ENCODE results near the gene DNAH8.

Gene DNAH8

GRCh38 chr6:38715016-38715689, at the start of gene DNAH8:
DNAH8 (plus strand) TSS chr6:38715311; CDS start chr6:38722810, 7,499 bp downstream.
- Histone ChIP-seq H3K27me3 (ENCODE audit: control insufficient read depth in 1 of 2, insufficient read depth in 2 of 2, low read length in 2 of 2) (peaks cover 17 to 23% of the 10 kb centered on the region in 2 donors), H3K36me3 (ENCODE audit: control insufficient read depth in 2 of 2, insufficient read depth in 2 of 2, low read length in 2 of 2) (no peaks in the 10 kb centered on the region), H3K4me3 (ENCODE audit: low read length in 2 of 2) (peak within 1 kb of the TSS; percentile 30 to 44), H3K27ac (ENCODE audit: low read length) (no peak within 1 kb of the TSS), H3K4me1 (ENCODE audit: control insufficient read depth, insufficient read depth, low read length) (peaks cover 2% of the 10 kb centered on the region), H3K9me3 (ENCODE audit: control insufficient read depth in 2 of 2, low read length in 2 of 2) (no peaks in the 10 kb centered on the region), H3K9ac (ENCODE audit: low read length in 2 of 2) (no peak within 1 kb of the TSS)

- Histone ChIP-seq H3K27ac (ENCODE audit: low read length) (no peak overlapping the region), H3K36me3 (ENCODE audit: control insufficient read depth in 2 of 2, insufficient read depth in 2 of 2, low read length in 2 of 2) (peaks cover 0 to 9% of the 10 kb centered on the region in 2 donors), H3K4me3 (ENCODE audit: low read length in 2 of 2) (no peak overlapping the region)
Observed at GRCh38 chr6:38671885-38672467, 43.1 kb upstream of the DNAH8 start.

GRCh38 chr6:38673397-38674165, 41.5 kb upstream of the DNAH8 start:
- Histone ChIP-seq H3K36me3 (ENCODE audit: control insufficient read depth in 2 of 2, insufficient read depth in 2 of 2, low read length in 2 of 2) (peaks cover 7 to 9% of the 10 kb centered on the region in 2 donors), H3K27ac (ENCODE audit: low read length) (no peak overlapping the region), H3K9me3 (ENCODE audit: control insufficient read depth in 2 of 2, low read length in 2 of 2) (no peaks in the 10 kb centered on the region), H3K4me1 (ENCODE audit: control insufficient read depth, insufficient read depth, low read length) (no peaks in the 10 kb centered on the region), H3K9ac (ENCODE audit: low read length in 2 of 2) (no peak overlapping the region), H3K4me3 (ENCODE audit: low read length in 2 of 2) (no peak overlapping the region), H3K27me3 (ENCODE audit: control insufficient read depth in 1 of 2, insufficient read depth in 2 of 2, low read length in 2 of 2) (no peaks in the 10 kb centered on the region)

More at GRCh38 chr6:38671885-38672467, 43.1 kb upstream of the DNAH8 start:
- no peaks in the 10 kb centered on the region for H3K4me1 ChIP-seq (ENCODE audit: control insufficient read depth, insufficient read depth, low read length)
- no peaks in the 10 kb centered on the region for H3K27me3 ChIP-seq (ENCODE audit: control insufficient read depth in 1 of 2, insufficient read depth in 2 of 2, low read length in 2 of 2)
- no peaks in the 10 kb centered on the region for H3K9me3 ChIP-seq (ENCODE audit: control insufficient read depth in 2 of 2, low read length in 2 of 2)
- no peak overlapping the region for H3K9ac ChIP-seq (ENCODE audit: low read length in 2 of 2)

- H3K9me3 ChIP-seq (ENCODE audit: control insufficient read depth in 2 of 2, low read length in 2 of 2) = no peaks in the 10 kb centered on the region
- no peaks in the 10 kb centered on the region for H3K27me3 ChIP-seq (ENCODE audit: control insufficient read depth in 1 of 2, insufficient read depth in 2 of 2, low read length in 2 of 2)
- H3K9ac ChIP-seq (ENCODE audit: low read length in 2 of 2) = no peak overlapping the region
- H3K4me1 ChIP-seq (ENCODE audit: control insufficient read depth, insufficient read depth, low read length) = no peaks in the 10 kb centered on the region
- H3K27ac ChIP-seq (ENCODE audit: low read length) = no peak overlapping the region
- H3K4me3 ChIP-seq (ENCODE audit: low read length in 2 of 2) = no peak overlapping the region
- peaks cover 9 to 10% of the 10 kb centered on the region in 2 donors for H3K36me3 ChIP-seq (ENCODE audit: control insufficient read depth in 2 of 2, insufficient read depth in 2 of 2, low read length in 2 of 2)
Observed at GRCh38 chr6:38676236-38676973, 38.7 kb upstream of the DNAH8 start.

- peaks cover 13 to 15% of the 10 kb centered on the region in 2 donors for H3K36me3 ChIP-seq (ENCODE audit: control insufficient read depth in 2 of 2, insufficient read depth in 2 of 2, low read length in 2 of 2)
- no peak overlapping the region for H3K27ac ChIP-seq (ENCODE audit: low read length)
- H3K9me3 ChIP-seq (ENCODE audit: control insufficient read depth in 2 of 2, low read length in 2 of 2) = no peaks in the 10 kb centered on the region
Observed at GRCh38 chr6:38676974-38677544, 38.1 kb upstream of the DNAH8 start.

GRCh38 chr6:38678178-38678760, 36.8 kb upstream of the DNAH8 start:
- no peak overlapping the region for H3K27ac ChIP-seq (ENCODE audit: low read length)
- H3K9me3 ChIP-seq (ENCODE audit: control insufficient read depth in 2 of 2, low read length in 2 of 2) = no peaks in the 10 kb centered on the region
- H3K4me1 ChIP-seq (ENCODE audit: control insufficient read depth, insufficient read depth, low read length) = no peaks in the 10 kb centered on the region
- H3K4me3 ChIP-seq (ENCODE audit: low read length in 2 of 2) = no peak overlapping the region
- H3K36me3 ChIP-seq (ENCODE audit: control insufficient read depth in 2 of 2, insufficient read depth in 2 of 2, low read length in 2 of 2) = peaks cover 13 to 22% of the 10 kb centered on the region in 2 donors
- no peaks in the 10 kb centered on the region for H3K27me3 ChIP-seq (ENCODE audit: control insufficient read depth in 1 of 2, insufficient read depth in 2 of 2, low read length in 2 of 2)
- H3K9ac ChIP-seq (ENCODE audit: low read length in 2 of 2) = no peak overlapping the region

More at GRCh38 chr6:38676974-38677544, 38.1 kb upstream of the DNAH8 start:
- Histone ChIP-seq H3K4me3 (ENCODE audit: low read length in 2 of 2) (no peak overlapping the region), H3K27me3 (ENCODE audit: control insufficient read depth in 1 of 2, insufficient read depth in 2 of 2, low read length in 2 of 2) (no peaks in the 10 kb centered on the region), H3K4me1 (ENCODE audit: control insufficient read depth, insufficient read depth, low read length) (no peaks in the 10 kb centered on the region), H3K9ac (ENCODE audit: low read length in 2 of 2) (no peak overlapping the region)

- no peak overlapping the region for H3K27ac ChIP-seq (ENCODE audit: low read length)
- no peaks in the 10 kb centered on the region for H3K27me3 ChIP-seq (ENCODE audit: control insufficient read depth in 1 of 2, insufficient read depth in 2 of 2, low read length in 2 of 2)
- H3K36me3 ChIP-seq (ENCODE audit: control insufficient read depth in 2 of 2, insufficient read depth in 2 of 2, low read length in 2 of 2) = peaks cover 13 to 18% of the 10 kb centered on the region in 2 donors
- H3K9ac ChIP-seq (ENCODE audit: low read length in 2 of 2) = no peak overlapping the region
- H3K4me3 ChIP-seq (ENCODE audit: low read length in 2 of 2) = no peak overlapping the region
- no peaks in the 10 kb centered on the region for H3K9me3 ChIP-seq (ENCODE audit: control insufficient read depth in 2 of 2, low read length in 2 of 2)
- no peaks in the 10 kb centered on the region for H3K4me1 ChIP-seq (ENCODE audit: control insufficient read depth, insufficient read depth, low read length)
Observed at GRCh38 chr6:38679668-38680067, 35.4 kb upstream of the DNAH8 start.

GRCh38 chr6:38681850-38682249, 33.3 kb upstream of the DNAH8 start:
- H3K27ac ChIP-seq (ENCODE audit: low read length) = no peak overlapping the region
- H3K4me3 ChIP-seq (ENCODE audit: low read length in 2 of 2) = no peak overlapping the region
- H3K27me3 ChIP-seq (ENCODE audit: control insufficient read depth in 1 of 2, insufficient read depth in 2 of 2, low read length in 2 of 2) = no peaks in the 10 kb centered on the region
- H3K36me3 ChIP-seq (ENCODE audit: control insufficient read depth in 2 of 2, insufficient read depth in 2 of 2, low read length in 2 of 2) = peaks cover 13 to 15% of the 10 kb centered on the region in 2 donors
- H3K9ac ChIP-seq (ENCODE audit: low read length in 2 of 2) = no peak overlapping the region
- no peaks in the 10 kb centered on the region for H3K9me3 ChIP-seq (ENCODE audit: control insufficient read depth in 2 of 2, low read length in 2 of 2)
- no peaks in the 10 kb centered on the region for H3K4me1 ChIP-seq (ENCODE audit: control insufficient read depth, insufficient read depth, low read length)

- H3K9me3 ChIP-seq (ENCODE audit: control insufficient read depth in 2 of 2, low read length in 2 of 2) = no peaks in the 10 kb centered on the region
- H3K27ac ChIP-seq (ENCODE audit: low read length) = no peak overlapping the region
- H3K36me3 ChIP-seq (ENCODE audit: control insufficient read depth in 2 of 2, insufficient read depth in 2 of 2, low read length in 2 of 2) = peaks cover 4 to 15% of the 10 kb centered on the region in 2 donors
- H3K4me3 ChIP-seq (ENCODE audit: low read length in 2 of 2) = no peak overlapping the region
- no peak overlapping the region for H3K9ac ChIP-seq (ENCODE audit: low read length in 2 of 2)
- no peaks in the 10 kb centered on the region for H3K4me1 ChIP-seq (ENCODE audit: control insufficient read depth, insufficient read depth, low read length)
- H3K27me3 ChIP-seq (ENCODE audit: control insufficient read depth in 1 of 2, insufficient read depth in 2 of 2, low read length in 2 of 2) = no peaks in the 10 kb centered on the region
Observed at GRCh38 chr6:38684237-38684636, 30.9 kb upstream of the DNAH8 start.

- Histone ChIP-seq H3K9me3 (ENCODE audit: control insufficient read depth in 2 of 2, low read length in 2 of 2) (no peaks in the 10 kb centered on the region), H3K4me3 (ENCODE audit: low read length in 2 of 2) (no peak overlapping the region), H3K27ac (ENCODE audit: low read length) (no peak overlapping the region), H3K9ac (ENCODE audit: low read length in 2 of 2) (no peak overlapping the region), H3K4me1 (ENCODE audit: control insufficient read depth, insufficient read depth, low read length) (no peaks in the 10 kb centered on the region), H3K36me3 (ENCODE audit: control insufficient read depth in 2 of 2, insufficient read depth in 2 of 2, low read length in 2 of 2) (peaks cover 4 to 15% of the 10 kb centered on the region in 2 donors), H3K27me3 (ENCODE audit: control insufficient read depth in 1 of 2, insufficient read depth in 2 of 2, low read length in 2 of 2) (no peaks in the 10 kb centered on the region)
Observed at GRCh38 chr6:38684904-38685303, 30.2 kb upstream of the DNAH8 start.

Data from stomach smooth muscle (tissue), 2 donors.